SU-DHL-6 (cell line): Measurements from ENCODE around the gene ARHGEF28.

Source experiments
- EZH2phosphoT487 ChIP-seq: fragments of 200-600 bp; sonication (generic), shearing (Covaris generic); conservative IDR thresholded peaks from 2 replicates; pipeline ENCODE4 v1.6.1; 2018; ENCODE audit warnings: mild to moderate bottlenecking, antibody characterized with exemption, low read length, moderate library complexity, mixed read lengths
- TF ChIP-seq, protein P1 (sequence below): fragments of 200-600 bp; sonication (generic); IDR thresholded peaks from one replicate; pipeline ENCODE4 v1.5.1; 2017; ENCODE audit warnings: antibody characterized with exemption, mild to moderate bottlenecking, low read length, moderate library complexity; ENCODE audit not compliant: insufficient read depth, poor library complexity, severe bottlenecking

DNA sequence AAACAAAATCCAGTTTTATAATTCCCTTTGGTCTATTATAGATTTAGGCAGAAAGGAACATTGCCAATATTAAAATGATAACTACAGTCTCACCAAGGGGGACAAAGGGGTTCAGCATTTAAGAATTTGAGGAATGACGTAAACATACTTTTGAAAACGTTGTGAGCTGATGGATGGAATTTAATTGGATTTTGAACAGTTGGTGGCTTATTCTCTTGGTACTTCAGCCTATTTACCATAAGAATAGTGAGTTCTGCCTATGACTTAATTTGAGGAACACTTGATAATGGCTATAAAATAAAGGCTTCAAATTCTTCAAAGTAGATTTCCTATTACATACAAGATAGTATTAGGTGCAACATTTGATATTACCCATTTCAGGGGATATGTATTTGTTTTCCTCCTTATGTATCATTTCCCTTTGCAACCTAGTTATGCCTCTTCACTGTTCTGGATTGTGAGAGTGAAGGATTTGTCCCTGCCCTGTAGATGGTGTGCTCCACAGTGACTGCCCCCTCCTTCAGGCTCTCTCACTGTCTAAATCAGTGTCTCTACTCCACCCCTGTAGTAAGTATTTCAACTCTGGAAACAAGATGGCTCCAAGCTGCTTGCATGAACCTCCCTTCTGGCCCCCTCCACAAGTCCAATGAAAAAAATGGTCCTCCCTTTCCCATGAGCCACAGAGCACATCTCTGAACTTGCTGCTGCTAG lies 225.6 kb downstream of the ARHGEF28 start:
- TF ChIP-seq, protein P1, sequence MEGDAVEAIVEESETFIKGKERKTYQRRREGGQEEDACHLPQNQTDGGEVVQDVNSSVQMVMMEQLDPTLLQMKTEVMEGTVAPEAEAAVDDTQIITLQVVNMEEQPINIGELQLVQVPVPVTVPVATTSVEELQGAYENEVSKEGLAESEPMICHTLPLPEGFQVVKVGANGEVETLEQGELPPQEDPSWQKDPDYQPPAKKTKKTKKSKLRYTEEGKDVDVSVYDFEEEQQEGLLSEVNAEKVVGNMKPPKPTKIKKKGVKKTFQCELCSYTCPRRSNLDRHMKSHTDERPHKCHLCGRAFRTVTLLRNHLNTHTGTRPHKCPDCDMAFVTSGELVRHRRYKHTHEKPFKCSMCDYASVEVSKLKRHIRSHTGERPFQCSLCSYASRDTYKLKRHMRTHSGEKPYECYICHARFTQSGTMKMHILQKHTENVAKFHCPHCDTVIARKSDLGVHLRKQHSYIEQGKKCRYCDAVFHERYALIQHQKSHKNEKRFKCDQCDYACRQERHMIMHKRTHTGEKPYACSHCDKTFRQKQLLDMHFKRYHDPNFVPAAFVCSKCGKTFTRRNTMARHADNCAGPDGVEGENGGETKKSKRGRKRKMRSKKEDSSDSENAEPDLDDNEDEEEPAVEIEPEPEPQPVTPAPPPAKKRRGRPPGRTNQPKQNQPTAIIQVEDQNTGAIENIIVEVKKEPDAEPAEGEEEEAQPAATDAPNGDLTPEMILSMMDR: no peak
- TF ChIP-seq EZH2phosphoT487: no peak
